ENCODE measurements around the gene PTPRA.

Gene PTPRA

DNA sequence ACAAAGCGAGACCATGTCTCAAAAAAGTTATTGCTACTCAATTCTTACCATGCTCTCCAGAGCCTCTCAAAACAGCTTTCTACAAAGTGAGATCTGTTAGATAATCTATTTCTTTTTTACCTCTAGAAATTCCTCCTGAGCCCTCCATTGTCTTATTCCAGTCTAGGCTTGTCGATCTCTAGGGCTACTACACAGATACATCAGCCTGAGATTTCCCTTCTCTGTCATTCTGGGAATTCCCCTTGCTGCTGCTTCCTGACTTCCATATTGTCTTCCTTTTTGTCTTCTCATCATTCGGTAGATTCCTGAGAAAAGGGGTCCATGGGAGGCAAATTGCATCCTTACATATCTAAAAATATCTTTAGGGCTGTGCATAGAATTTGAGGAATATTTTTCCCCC lies 94.6 kb downstream of the PTPRA start:
- no peak overlapping the region for H3K4me3 ChIP-seq (ENCODE audit: low read depth, low read length)
- TF ChIP-seq, protein P1, sequence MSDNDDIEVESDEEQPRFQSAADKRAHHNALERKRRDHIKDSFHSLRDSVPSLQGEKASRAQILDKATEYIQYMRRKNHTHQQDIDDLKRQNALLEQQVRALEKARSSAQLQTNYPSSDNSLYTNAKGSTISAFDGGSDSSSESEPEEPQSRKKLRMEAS (IDR thresholded peaks at IDR 0.05; ENCODE audit: low read depth, low read length): no peak
- TF ChIP-seq POLR2A (IDR thresholded peaks at IDR 0.05; ENCODE audit: extremely low read depth, insufficient read length) (no peak), MYC (IDR thresholded peaks at IDR 0.05; ENCODE audit: low read depth, low read length) (no peak)
- TF ChIP-seq, protein P2, sequence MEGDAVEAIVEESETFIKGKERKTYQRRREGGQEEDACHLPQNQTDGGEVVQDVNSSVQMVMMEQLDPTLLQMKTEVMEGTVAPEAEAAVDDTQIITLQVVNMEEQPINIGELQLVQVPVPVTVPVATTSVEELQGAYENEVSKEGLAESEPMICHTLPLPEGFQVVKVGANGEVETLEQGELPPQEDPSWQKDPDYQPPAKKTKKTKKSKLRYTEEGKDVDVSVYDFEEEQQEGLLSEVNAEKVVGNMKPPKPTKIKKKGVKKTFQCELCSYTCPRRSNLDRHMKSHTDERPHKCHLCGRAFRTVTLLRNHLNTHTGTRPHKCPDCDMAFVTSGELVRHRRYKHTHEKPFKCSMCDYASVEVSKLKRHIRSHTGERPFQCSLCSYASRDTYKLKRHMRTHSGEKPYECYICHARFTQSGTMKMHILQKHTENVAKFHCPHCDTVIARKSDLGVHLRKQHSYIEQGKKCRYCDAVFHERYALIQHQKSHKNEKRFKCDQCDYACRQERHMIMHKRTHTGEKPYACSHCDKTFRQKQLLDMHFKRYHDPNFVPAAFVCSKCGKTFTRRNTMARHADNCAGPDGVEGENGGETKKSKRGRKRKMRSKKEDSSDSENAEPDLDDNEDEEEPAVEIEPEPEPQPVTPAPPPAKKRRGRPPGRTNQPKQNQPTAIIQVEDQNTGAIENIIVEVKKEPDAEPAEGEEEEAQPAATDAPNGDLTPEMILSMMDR (IDR thresholded peaks at IDR 0.05; ENCODE audit: low read depth, low read length): no peak
- no peak for DNase-seq (ENCODE audit: low read depth)

DNA sequence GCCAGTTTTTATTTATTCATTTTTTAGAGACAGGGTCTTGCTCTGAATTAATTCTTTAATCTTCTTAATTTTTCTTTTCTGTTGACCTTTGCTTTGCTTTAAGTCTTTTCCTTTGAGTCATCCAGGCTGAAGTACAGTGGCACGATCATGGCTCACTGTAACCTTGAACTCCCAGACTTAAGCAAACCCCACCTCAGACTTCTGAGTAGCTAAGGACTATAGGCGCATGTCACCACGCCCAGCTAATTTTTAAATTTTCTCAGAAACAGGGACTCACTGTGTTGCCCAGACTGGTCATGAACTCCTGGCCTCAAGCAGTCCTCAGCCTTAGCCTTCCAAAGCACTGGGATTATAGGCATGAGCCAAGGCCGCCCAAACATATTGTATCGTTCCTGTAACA lies 98.8 kb downstream of the PTPRA start:
- DNase-seq (ENCODE audit: low read depth): no peak
- H3K4me3 ChIP-seq (ENCODE audit: low read depth, low read length): no peak overlapping the region
- TF ChIP-seq, protein P2 (IDR thresholded peaks at IDR 0.05; ENCODE audit: low read depth, low read length): no peak
- TF ChIP-seq, protein P1 (IDR thresholded peaks at IDR 0.05; ENCODE audit: low read depth, low read length): no peak
- TF ChIP-seq POLR2A (IDR thresholded peaks at IDR 0.05; ENCODE audit: extremely low read depth, insufficient read length): no peak
- TF ChIP-seq MYC (IDR thresholded peaks at IDR 0.05; ENCODE audit: low read depth, low read length): no peak

DNA sequence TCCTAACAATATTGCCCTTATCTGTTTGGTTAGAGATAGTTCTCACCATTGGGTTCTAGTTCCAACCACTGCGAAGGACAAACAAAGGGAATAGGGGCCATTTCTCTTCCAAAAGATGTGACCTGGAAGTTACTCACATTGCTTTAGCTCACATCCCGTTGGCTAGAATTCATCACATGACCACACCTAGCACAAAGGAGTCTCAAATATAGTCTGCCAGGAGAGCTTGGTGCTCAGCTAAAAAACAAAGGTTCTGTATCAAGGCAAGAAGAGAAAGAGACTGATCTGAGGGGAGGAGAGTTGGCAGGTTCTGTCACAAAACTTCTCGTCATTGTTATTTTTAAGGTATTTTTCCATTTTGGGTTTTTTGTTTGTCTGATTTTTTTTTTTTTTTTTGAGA lies 100.3 kb downstream of the PTPRA start:
- DNase-seq (ENCODE audit: low read depth): no peak
- no peak overlapping the region for H3K4me3 ChIP-seq (ENCODE audit: low read depth, low read length)
- TF ChIP-seq, protein P1 (IDR thresholded peaks at IDR 0.05; ENCODE audit: low read depth, low read length): no peak
- TF ChIP-seq MYC (IDR thresholded peaks at IDR 0.05; ENCODE audit: low read depth, low read length): no peak

DNA sequence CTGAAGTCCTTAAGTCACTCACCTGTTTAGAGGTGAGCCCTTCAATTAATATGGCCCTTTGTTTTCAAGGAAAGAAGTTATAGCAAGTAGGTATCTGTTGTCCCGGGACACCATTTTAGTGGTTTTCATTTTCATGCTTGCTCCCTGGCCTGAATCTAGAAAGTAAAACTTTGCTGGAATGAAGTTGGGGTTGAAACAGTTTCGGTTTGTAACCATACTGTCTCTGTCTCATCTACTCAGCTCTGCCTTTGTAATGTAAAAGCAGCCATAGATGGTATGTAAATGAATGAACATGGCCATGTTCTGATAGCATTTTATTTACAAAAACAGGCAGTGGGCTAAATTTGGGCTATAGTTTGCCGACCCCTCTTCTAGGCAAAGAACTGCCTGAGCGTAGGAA lies 105.2 kb downstream of the PTPRA start:
- TF ChIP-seq, protein P1 (IDR thresholded peaks at IDR 0.05; ENCODE audit: low read depth, low read length): no peak
- TF ChIP-seq MYC (IDR thresholded peaks at IDR 0.05; ENCODE audit: low read depth, low read length) (no peak), POLR2A (IDR thresholded peaks at IDR 0.05; ENCODE audit: extremely low read depth, insufficient read length) (no peak)
- TF ChIP-seq, protein P2 (IDR thresholded peaks at IDR 0.05; ENCODE audit: low read depth, low read length): no peak
- no peak for DNase-seq (ENCODE audit: low read depth)
- no peak overlapping the region for H3K4me3 ChIP-seq (ENCODE audit: low read depth, low read length)

DNA sequence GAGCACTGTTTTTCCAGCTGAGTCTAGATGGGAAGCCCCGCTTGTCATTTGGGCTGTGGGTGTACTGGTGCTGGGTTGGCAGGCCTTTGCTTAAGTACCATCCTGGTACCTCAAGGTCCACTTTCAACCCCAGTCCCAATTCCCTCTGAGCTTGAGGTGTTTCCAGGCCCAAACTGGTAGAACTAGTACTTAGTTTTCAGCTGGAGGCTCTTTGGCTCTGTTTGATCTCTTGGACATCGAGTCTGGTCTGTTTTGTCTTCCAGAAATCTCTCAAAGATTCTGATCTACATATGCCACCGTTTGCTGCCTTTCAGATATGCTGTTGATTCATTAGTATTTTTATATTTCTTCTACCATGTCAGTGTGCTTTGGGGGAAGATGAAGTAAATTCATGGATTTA lies 108.4 kb downstream of the PTPRA start:
- no peak for DNase-seq (ENCODE audit: low read depth)
- TF ChIP-seq, protein P1 (IDR thresholded peaks at IDR 0.05; ENCODE audit: low read depth, low read length): no peak
- TF ChIP-seq POLR2A (IDR thresholded peaks at IDR 0.05; ENCODE audit: extremely low read depth, insufficient read length): no peak
- TF ChIP-seq MYC (IDR thresholded peaks at IDR 0.05; ENCODE audit: low read depth, low read length): no peak
- TF ChIP-seq, protein P2 (IDR thresholded peaks at IDR 0.05; ENCODE audit: low read depth, low read length): no peak
- H3K4me3 ChIP-seq (ENCODE audit: low read depth, low read length): no peak overlapping the region

DNA sequence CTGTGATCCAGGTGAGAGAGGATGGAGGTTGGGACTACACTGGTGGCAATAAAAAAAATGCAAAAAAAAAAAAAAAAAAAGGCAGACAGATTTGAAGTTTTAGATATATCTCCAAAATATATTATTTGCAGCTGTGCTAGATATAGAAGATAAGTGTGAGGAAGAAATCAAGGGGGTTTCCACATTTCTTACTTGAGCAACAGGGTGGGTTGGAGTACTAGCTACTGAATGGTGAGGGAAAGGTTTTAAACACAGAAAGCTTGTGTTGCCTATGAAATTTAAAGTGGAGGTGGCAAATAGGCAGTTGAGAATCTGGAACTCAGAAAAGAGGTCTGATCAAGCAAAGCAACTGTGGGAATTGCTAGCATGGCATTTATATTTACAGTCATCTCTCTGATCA lies 110.2 kb downstream of the PTPRA start:
- no peak overlapping the region for H3K4me3 ChIP-seq (ENCODE audit: low read depth, low read length)
- no peak for DNase-seq (ENCODE audit: low read depth)
- TF ChIP-seq, protein P1 (IDR thresholded peaks at IDR 0.05; ENCODE audit: low read depth, low read length): no peak
- TF ChIP-seq, protein P2 (IDR thresholded peaks at IDR 0.05; ENCODE audit: low read depth, low read length): no peak
- TF ChIP-seq POLR2A (IDR thresholded peaks at IDR 0.05; ENCODE audit: extremely low read depth, insufficient read length): no peak
- no peak for TF ChIP-seq MYC (IDR thresholded peaks at IDR 0.05; ENCODE audit: low read depth, low read length)
